Gastroesophageal sphincter (tissue), 3 donors: Measurements from ENCODE around the gene FAM216B.

Source experiments
- EP300 ChIP-seq: sonication (generic); formaldehyde crosslinking; IDR thresholded peaks from one replicate; pipeline ENCODE4 v1.6.1; 2017; ENCODE audit warnings: antibody characterized with exemption, mild to moderate bottlenecking
- POLR2A ChIP-seq, 2 donors: fragments of 450-650 bp; IDR thresholded peaks; one replicate each; pipeline ENCODE4 v1.6.1; 2017; ENCODE audit warnings: antibody characterized with exemption in 2 of 2, mild to moderate bottlenecking in 2 of 2, moderate library complexity in 1 of 2
- POLR2AphosphoS5 ChIP-seq: sonication (generic); formaldehyde crosslinking; IDR thresholded peaks from one replicate; pipeline ENCODE4 v1.6.1; 2017; ENCODE audit warnings: antibody characterized with exemption
- TF ChIP-seq, protein P1 (sequence below), 4 experiments: fragments of 200-600 bp in 2 of 4; fragments of 450-650 bp in 2 of 4; sonication (generic) in 1 of 4; IDR thresholded peaks; one replicate each; pipeline ENCODE4 v1.5.1; 2017 to 2019; ENCODE audit warnings: antibody characterized with exemption in 4 of 4, mild to moderate bottlenecking in 2 of 4, moderate library complexity in 2 of 4

DNA sequence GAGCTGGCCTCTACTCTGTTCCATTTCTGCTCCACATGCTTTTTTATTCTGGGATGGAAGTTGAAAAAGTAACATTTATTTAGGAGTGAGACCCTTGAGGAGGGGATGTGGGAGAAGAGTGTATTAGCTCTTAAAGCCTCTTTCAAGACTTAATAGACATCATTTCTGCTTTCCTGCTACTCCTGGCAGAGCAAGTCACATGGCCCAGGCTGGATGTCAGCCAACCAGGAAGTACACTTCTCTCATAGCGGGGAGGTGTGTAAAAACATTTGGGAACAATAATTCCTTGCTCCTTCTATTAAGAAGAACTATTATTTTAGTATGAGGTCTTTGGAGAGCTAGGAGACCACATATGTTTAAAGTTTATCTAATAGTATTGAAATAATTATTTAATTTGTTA lies 40.6 kb upstream of the FAM216B start:
- TF ChIP-seq, protein P1, sequence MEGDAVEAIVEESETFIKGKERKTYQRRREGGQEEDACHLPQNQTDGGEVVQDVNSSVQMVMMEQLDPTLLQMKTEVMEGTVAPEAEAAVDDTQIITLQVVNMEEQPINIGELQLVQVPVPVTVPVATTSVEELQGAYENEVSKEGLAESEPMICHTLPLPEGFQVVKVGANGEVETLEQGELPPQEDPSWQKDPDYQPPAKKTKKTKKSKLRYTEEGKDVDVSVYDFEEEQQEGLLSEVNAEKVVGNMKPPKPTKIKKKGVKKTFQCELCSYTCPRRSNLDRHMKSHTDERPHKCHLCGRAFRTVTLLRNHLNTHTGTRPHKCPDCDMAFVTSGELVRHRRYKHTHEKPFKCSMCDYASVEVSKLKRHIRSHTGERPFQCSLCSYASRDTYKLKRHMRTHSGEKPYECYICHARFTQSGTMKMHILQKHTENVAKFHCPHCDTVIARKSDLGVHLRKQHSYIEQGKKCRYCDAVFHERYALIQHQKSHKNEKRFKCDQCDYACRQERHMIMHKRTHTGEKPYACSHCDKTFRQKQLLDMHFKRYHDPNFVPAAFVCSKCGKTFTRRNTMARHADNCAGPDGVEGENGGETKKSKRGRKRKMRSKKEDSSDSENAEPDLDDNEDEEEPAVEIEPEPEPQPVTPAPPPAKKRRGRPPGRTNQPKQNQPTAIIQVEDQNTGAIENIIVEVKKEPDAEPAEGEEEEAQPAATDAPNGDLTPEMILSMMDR (IDR thresholded peaks at IDR 0.05), result no peak
- TF ChIP-seq POLR2A (IDR thresholded peaks at IDR 0.05) (no peak), EP300 (no peak), POLR2AphosphoS5 (no peak)
